Stimulated activated CD4-positive, alpha-beta T cell treated with anti-CD3 and anti-CD28 coated beads, Interleukin-12 subunit alpha, Interleukin-12 subunit beta, amount 100 ng/mL, for 4 hours (primary cell): ENCODE data around the gene SIRT6.
"Not testable (repeated sequence)": the region's sequence is repeated elsewhere in the genome, so short reads cannot be mapped to it uniquely, and the experiment has no call there.

Experiments
- DNase-seq: peaks from one replicate; pipeline ENCODE4 v3.0.0-alpha.2; 2020

The SIRT6 gene

DNA sequence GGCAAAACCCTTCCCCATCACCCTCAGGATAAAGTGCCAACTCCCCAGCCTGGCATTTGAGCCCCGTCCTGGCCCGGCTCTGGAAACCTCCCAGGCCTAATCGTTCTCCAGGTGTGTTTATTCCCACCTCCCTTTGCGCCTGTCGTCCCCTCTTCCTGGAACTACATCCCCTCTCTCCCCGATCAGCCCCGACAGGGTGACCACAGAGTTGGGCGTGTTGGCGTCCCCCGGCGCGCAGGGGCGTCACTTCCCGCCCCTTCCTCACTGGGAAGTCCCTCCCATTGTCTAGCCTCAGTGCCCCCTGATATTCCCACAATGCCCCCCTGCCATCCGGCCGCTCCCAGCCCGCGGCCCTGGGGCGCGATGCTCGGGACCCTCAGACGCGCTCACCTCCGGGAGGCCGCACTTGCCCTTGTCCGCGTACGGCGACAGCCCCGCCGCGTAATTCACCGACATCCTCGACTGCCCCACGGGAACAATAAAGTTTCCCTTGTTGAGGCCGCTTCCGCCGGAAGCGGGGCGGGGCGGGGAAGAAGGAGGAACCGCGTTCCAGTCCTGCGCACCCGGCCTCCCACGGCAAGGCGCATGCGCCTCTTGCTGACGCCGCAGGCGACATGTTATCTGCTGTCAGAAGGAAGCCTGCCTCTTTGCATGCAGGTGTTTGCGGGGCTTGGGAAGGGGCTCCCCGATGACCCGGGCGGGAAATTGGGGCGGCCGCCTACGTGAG lies at the start of gene SIRT6, which contains the start of gene ANKRD24:
Gene SIRT6 (minus strand): TSS at position 480 of the 727 bp plus-strand sequence. CDS start 24 bp downstream, at position 456.
Gene ANKRD24 (plus strand): TSS at position 606 of the 727 bp plus-strand sequence. CDS start 3,737 bp downstream, outside the sequence.
- peak; percentile 95 for DNase-seq

DNA sequence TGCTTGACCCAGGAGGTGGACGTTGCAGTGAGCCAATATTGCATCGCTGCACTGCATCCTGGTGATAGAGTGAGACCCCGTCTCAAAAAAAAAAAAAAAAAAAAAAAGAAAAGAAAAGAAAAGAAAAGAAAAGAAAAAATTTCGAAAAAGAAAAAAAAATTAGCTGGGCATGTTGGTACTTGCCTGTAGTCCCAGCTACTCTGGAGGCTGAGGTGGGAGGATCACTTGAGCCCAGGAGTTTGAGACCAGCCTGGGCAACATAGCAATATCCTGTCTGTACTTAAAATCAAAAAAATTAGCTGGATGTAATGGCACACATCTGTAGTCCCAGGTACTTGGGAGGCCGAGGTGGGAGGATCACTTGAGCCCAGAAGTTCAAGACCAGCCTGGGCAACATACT lies 49.8 kb upstream of the SIRT6 start:
- not testable (repeated sequence) for DNase-seq

DNA sequence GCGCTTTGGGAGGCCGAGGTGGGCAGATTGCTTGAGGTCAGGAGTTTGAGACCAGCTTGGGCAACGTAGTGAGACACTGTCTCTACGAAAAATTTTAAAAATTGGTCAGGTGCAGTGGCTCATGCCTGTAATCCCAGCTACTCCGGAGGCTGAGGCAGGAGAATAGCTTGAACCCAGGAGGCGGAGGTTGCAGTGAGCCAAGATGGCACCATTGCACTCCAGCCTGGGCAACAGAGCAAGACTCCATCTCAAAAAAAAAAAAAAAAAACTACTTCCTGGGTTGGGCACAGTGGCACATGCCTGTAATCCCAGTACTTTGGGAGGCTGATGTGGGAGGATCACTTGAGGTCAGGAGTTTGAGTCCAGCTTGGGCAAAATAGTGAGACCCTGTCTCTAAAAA lies 49.2 kb upstream of the SIRT6 start:
- DNase-seq = not testable (repeated sequence)

DNA sequence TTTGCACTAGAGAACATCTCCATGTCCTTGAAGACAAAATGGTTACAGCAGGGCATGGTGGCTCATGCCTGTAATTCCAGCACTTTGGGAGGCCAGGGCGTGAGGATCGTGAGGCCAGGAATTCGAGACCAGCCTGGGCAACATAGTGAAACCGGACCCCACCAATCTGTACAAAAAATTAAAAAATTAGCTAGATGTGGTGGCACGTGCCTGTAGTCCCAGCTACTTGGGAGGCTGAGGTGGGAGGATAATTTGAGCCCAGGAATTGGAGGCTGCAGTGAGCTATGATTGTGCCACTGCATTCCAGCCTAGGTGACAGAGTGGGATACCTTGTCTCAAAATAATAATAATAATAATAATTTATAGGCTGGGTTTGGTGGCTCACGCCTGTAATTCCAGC lies 47.9 kb upstream of the SIRT6 start:
- DNase-seq = not testable (repeated sequence)

DNA sequence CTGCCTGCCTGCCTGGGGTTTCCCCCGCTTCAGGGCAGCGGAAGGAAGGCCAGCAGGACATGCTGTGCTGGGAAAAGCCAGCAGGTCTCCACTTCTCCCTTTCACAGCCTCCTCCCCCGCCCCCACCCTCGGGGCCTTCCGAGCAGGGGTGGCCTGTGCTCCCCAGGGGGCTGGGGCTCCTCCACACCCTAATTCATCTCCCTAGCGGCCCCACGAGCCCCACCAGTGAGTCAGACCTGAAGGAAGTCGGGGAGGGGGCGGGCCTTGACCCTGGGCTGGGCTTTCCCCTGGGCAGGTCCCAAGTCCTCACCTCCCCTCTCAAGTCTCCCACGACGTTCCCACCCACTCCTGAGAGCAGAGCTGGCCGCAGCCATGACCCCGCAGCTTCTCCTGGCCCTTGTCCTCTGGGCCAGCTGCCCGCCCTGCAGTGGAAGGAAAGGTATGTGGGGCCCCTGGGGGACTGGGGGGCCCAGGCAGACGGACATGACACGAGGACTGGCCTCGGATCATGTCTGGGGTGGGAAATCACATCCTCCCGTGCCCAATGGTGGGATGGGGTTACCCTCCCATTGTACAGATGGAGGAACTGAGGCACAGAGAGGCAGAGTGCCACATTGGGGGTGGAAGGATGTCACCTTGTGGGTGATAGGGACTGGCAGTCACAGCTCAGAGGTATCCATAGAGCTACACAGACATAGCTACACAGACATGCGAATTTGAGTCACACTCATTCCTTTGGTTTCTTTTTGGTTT lies 47.0 kb upstream of the SIRT6 start, which contains the start of gene EBI3:
Gene EBI3 (plus strand): TSS at position 345 of the 753 bp plus-strand sequence. CDS start 28 bp downstream, at position 373.
- DNase-seq = peak; percentile 54

DNA sequence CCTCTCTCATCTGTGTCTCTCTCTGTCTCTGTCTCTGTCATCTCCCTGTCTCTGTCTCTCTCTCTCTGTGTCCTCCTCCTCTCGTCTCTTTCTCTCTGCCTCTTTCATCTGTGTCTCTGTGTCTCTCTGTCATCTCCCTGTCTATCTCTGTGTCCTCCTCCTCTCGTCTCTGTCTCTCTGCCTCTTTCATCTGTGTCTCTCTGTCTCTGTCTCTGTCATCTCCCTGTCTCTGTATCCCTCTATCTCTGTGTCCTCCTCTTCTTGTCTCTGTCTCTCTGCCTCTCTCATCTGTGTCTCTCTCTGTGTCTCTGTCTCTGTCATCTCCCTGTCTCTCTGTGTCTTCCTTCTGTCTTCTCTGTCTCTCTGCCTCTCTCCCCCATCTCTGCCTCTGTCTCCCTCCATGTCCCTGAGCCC lies 46.4 kb upstream of the SIRT6 start:
- DNase-seq = no peak

- DNase-seq = no peak
Observed at GRCh38 chr19:4227771-4228170, 45.4 kb upstream of the SIRT6 start.

GRCh38 chr19:4225885-4226284 lies 43.5 kb upstream of the SIRT6 start:
- no peak for DNase-seq

GRCh38 chr19:4224470-4224869 lies 42.1 kb upstream of the SIRT6 start:
- DNase-seq = no peak

GRCh38 chr19:4220188-4220587 lies 37.8 kb upstream of the SIRT6 start:
- DNase-seq = no peak

DNA sequence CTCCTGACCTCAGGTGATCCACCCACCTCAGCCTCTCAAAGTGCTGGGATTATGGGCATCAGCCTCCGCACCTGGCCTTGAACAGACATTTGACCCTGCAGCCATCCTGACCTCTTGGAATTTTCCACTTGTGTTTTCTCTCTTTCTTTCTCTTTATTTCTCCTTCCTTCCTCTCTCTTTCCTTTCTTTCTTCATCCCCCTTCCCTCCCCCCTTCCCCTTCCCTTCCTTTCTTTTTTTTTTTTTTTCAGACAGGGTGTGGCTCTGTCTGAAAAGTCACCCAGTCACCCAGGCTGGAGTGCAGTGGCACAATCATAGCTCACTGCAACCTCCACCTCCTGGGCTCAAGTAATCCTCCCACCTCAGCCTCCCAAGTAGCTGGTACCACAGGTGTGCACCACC lies 36.2 kb upstream of the SIRT6 start:
- not testable (repeated sequence) for DNase-seq

DNA sequence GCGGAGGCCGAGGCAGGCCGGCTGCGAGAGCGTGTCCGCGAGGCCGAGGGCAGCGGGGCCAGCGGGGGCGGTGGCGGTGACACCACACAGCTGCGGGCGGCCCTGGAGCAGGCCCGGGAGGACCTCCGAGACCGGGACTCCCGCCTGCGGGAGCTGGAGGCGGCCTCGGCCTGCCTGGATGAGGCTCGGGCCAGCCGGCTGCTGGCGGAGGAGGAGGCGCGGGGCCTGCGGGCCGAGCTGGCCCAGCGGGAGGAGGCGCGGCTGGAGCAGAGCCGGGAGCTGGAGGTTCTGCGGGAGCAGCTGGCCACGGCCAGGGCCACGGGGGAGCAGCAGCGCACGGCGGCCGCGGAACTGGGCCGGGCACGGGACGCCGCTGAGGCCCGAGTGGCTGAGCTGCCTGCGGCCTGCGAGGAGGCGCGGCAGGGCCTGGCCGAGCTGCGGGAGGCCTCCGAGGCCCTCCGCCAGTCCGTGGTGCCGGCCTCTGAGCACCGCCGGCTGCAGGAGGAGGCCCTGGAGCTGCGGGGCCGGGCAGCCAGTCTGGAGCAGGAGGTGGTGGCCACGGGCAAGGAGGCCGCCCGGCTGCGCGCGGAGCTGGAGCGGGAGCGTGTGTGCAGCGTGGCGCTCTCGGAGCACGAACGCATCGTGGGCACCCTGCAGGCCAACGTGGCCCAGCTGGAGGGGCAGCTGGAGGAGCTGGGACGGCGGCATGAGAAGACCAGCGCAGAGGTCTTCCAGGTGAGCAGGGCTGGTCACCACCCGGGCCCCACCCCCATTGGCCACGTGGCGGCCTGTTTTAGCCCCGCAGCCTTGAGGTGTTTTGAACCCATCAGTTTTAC lies 35.3 kb upstream of the SIRT6 start:
- no peak for DNase-seq

DNA sequence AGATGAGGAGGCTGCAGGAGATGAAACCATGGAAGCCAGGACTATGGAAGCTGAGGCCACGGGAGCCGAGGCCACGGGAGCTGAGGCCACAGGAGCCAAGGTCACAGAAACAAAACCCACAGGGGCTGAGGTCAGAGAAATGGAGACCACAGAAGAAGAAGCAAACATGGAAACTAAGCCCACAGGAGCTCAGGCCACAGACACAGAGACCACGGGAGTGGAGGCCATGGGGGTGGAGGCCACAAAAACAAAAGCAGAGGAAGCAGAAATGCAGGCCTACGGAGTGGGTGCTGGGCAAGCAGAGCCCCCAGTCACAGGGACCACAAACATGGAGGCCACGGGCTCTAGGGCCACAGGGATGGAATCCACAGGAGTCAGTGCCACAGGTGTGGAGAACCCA lies 34.5 kb upstream of the SIRT6 start:
- DNase-seq = no peak

GRCh38 chr19:4215807-4216206 lies 33.4 kb upstream of the SIRT6 start:
- no peak for DNase-seq

DNA sequence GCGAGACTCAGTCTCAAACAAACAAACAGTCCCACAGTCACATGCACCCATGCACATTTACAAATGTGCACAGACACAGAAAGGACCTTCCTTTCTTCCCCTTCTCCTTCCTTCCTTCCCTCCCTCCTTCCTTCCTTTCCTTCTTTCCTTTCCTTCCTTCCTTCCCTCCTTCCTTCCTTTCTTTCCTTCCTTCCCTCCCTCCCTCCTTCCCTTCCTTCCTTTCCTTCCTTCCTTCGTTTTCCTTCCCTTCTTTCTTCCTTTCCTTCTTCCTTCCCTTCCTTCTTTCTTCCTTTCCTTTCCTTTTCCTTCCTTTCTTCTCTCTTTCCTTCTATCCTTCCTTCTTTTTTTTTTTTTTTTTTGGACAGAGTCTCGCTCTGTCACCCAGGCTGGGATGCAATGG lies 30.8 kb upstream of the SIRT6 start:
- DNase-seq = no peak

GRCh38 chr19:4210166-4210731 lies 27.9 kb upstream of the SIRT6 start:
- no peak for DNase-seq

DNA sequence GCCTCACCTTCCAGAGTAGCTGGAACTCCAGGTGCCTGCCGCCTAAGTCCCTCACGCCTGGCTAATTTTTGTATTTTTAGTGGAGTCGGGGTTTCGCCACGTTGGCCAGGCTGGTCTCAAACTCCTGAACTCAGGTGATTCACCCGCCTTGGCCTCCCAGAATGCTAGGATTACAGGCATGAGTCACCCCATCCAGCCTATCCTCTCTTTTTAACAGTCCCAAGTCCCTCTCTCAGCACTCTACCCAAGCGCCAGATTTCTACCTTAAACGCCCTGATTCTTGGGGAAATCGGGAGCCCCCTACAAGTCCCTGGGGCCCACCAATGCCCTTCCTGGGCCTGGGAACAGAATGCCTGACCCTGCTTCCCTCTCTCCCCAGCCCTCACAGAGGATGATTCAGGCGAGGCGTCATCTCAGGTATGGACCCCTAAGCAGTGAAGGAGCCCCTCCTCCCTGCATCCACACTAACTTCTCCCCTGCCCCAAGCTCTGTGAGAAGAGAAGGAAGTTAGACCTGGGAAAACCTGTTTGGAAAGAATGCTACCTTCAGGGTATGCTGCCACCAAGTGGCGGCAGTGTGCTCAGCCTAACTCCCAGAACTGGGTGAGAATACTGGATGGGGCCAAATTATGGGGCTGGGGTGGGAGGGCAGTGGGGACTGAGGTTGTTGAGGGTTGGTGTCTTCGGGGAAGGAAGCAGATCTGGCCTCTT lies 26.2 kb upstream of the SIRT6 start:
- DNase-seq = no peak

DNA sequence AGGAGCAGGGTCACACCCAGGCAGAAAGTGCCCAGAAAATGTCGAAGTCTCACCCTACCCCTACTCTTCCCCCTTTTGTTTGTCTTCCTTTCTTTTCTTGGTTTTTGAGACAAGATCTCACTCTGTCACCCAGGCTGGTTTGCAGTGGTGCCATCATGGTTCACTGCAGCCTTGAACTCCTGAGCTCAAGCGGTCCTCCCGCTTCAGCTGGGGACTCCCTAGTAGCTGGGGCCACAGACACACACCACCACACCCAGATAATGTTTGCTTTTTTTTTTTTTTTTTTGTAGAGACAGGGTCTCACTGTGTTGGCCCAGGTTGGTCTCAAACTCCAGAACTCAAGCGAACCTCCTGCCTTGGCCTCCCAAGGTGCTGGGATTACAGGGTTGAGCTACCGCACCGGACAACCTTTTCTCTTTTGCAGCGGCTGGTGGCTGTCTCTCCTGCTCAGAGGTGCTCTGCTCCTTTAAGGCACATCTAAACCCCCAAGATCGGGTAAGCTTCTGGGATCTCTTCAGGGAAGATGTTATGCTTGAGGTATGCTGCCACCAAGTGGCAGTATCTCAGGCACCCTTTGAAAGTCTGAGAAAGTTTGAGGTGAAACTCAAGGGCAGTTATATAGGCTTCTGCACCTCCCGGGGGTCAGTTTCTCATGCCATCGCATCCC lies 24.6 kb upstream of the SIRT6 start:
- no peak for DNase-seq

GRCh38 chr19:4201798-4202197 lies 19.4 kb upstream of the SIRT6 start:
- no peak for DNase-seq

- no peak for DNase-seq
Observed at GRCh38 chr19:4200940-4201542, 18.7 kb upstream of the SIRT6 start.

DNA sequence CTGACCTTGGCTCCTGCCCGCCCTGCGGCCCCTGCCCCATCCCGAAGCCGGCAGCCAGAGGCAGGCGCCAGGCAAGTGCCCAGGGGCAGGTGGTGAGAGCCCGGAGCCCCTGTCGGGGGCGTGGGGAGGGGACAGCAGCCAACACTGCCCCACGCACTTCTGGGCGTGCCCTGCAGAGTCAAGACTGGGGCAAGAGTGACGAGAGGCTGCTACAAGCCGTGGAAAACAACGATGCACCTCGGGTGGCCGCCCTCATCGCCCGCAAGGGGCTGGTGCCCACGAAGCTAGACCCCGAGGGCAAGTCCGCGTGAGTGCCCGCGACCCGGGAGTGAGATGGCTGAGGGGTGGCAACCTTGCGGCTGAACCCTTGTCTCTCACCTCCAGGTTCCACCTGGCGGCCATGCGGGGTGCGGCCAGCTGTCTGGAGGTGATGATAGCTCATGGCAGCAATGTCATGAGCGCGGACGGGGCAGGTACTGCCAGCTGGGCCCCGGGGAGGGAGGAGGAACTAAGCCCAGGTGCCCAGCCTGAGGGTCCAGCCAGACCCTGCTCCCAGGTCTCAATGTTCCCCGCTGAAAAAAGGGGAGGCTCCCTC lies 17.4 kb upstream of the SIRT6 start:
- DNase-seq = no peak
